Raji (cell line): Measurements from ENCODE around the gene HDAC2.

Experiments used
- POLR2A ChIP-seq: IDR thresholded peaks from 2 replicates; pipeline ENCODE4 v1.6.1; 2011; ENCODE audit warnings: low read depth, low read length, control low read depth; ENCODE audit not compliant: insufficient read depth

The HDAC2 gene

GRCh38 chr6:113930183-113930582, 40.8 kb downstream of the HDAC2 start:
- no peak for TF ChIP-seq POLR2A

GRCh38 chr6:113927001-113927400, 43.9 kb downstream of the HDAC2 start:
- no peak for TF ChIP-seq POLR2A

- no peak for TF ChIP-seq POLR2A
These were observed 45.6 kb downstream of the HDAC2 start for GRCh38 chr6:113925378-113925777.

- no peak for TF ChIP-seq POLR2A
These were observed 46.6 kb downstream of the HDAC2 start for GRCh38 chr6:113924312-113924723.

GRCh38 chr6:113923526-113923925, 47.4 kb downstream of the HDAC2 start:
- TF ChIP-seq POLR2A = no peak

- no peak for TF ChIP-seq POLR2A
These were observed 49.5 kb downstream of the HDAC2 start for GRCh38 chr6:113921299-113921904.

- TF ChIP-seq POLR2A = no peak
These were observed 50.2 kb downstream of the HDAC2 start for GRCh38 chr6:113920663-113921267.

- no peak for TF ChIP-seq POLR2A
These were observed 61.6 kb downstream of the HDAC2 start for GRCh38 chr6:113909224-113909856.

- no peak for TF ChIP-seq POLR2A
These were observed 62.1 kb downstream of the HDAC2 start for GRCh38 chr6:113908801-113909200.

GRCh38 chr6:113907102-113907815, 63.7 kb downstream of the HDAC2 start:
- no peak for TF ChIP-seq POLR2A

GRCh38 chr6:113903666-113904330, 67.2 kb downstream of the HDAC2 start:
- TF ChIP-seq POLR2A = no peak

- no peak for TF ChIP-seq POLR2A
These were observed 69.5 kb downstream of the HDAC2 start for GRCh38 chr6:113901482-113901881.

GRCh38 chr6:113894712-113895674, 76.0 kb downstream of the HDAC2 start:
- no peak for TF ChIP-seq POLR2A

GRCh38 chr6:113893866-113894265, 77.1 kb downstream of the HDAC2 start:
- no peak for TF ChIP-seq POLR2A
